GM13976 (cell line): ENCODE measurements around the gene GNAT2.

Source experiments
- DNase-seq: peaks from one replicate; pipeline ENCODE4 v3.0.0; 2012; ENCODE audit warnings: low spot score
- in situ Hi-C: fragments of 300-500 bp; cut with MboI; formaldehyde crosslinking; loops from one replicate; pipeline ENCODE4 v1.12.0; 2022; ENCODE audit warnings: low sequenced_read_pairs, mixed read lengths, inconsistent platforms; ENCODE audit not compliant: unreplicated experiment
- TF ChIP-seq, protein P1 (sequence below): IDR thresholded peaks from 2 replicates; pipeline ENCODE4 v1.5.1; 2012; ENCODE audit warnings: borderline replicate concordance, mild to moderate bottlenecking; ENCODE audit not compliant: insufficient read depth; ENCODE audit errors: extremely low read depth, missing control alignments, control extremely low read depth

Gene GNAT2

GRCh38 chr1:109627692-109628399 is 8.4 kb upstream of the GNAT2 start:
- TF ChIP-seq, protein P1, sequence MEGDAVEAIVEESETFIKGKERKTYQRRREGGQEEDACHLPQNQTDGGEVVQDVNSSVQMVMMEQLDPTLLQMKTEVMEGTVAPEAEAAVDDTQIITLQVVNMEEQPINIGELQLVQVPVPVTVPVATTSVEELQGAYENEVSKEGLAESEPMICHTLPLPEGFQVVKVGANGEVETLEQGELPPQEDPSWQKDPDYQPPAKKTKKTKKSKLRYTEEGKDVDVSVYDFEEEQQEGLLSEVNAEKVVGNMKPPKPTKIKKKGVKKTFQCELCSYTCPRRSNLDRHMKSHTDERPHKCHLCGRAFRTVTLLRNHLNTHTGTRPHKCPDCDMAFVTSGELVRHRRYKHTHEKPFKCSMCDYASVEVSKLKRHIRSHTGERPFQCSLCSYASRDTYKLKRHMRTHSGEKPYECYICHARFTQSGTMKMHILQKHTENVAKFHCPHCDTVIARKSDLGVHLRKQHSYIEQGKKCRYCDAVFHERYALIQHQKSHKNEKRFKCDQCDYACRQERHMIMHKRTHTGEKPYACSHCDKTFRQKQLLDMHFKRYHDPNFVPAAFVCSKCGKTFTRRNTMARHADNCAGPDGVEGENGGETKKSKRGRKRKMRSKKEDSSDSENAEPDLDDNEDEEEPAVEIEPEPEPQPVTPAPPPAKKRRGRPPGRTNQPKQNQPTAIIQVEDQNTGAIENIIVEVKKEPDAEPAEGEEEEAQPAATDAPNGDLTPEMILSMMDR: no peak
- in situ Hi-C loops: no loop called here
- DNase-seq: no peak

DNA sequence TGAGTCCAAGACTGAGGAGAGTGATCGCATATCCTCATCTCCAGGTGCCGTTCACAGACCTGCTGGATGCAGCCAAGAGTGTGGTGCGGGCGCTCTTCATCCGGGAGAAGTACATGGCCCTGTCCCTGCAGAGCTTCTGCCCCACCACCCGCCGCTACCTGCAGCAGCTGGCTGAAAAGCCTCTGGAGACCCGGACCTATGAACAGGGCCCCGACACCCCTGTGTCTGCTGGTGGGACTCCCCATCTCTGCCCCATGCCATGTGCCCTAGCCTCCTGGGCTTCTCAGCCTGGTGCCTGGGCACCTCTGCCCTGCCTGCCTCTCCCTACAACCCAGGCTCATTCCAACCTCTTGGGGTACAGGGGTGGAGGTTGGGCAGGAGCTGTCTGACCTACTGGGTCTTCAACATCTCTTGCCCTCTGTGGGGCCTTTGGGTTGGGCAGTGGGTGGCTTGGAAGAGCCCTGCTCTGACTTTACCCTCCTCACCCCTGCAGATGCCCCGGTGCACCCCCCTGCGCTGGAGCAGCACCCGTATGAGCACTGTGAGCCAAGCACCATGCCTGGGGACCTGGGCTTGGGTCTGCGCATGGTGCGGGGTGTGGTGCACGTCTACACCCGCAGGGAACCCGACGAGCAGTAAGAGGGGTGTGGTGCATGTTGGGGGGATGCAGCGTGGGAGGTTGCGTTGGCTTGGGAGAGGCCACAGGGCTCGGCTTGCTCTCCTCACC is 7.4 kb upstream of the GNAT2 start:
- TF ChIP-seq, protein P1: no peak
- DNase-seq: peak; percentile 26
- in situ Hi-C loops: no loop called here

DNA sequence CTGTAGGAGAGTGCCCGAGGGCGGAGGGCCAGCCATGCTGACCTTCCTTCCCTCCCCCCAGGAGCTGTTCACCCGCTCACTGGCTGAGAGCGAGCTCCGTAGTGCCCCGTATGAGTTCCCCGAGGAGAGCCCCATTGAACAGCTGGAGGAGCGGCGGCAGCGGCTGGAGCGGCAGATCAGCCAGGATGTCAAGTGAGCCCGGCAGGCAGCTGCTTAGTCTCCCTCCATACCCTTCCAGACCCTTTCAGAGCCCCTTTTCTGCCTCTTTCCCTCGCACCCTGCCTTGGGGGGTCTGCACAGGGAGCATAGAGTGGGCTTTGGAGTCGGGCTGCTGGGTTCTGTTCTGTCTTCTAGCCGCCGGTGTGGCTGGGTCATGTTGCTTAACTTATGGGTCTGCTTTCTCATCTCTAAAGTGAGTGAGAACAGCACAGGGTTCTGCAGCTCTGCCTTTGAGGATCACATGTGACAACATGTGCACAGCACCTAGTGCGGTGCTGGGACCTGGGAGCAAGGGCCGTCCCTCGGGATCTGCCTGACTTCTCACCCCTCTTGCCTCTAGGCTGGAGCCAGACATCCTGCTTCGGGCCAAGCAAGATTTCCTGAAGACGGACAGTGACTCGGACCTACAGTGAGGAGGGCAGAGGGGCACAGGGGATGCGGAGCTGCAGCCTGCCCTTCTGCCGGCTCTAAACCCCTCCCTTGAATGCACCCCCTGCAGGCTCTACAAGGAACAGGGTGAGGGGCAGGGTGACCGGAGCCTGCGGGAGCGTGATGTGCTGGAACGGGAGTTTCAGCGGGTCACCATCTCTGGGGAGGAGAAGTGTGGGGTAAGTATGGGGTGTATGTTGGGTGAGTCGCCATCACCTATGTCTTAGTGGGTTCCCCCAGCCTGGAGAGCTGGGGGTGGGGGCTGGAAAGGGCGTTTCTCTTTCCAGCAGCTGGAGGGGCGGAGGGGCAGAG is 6.5 kb upstream of the GNAT2 start:
- in situ Hi-C loops: no loop called here
- TF ChIP-seq, protein P1: no peak
- peak; percentile 21 for DNase-seq

DNA sequence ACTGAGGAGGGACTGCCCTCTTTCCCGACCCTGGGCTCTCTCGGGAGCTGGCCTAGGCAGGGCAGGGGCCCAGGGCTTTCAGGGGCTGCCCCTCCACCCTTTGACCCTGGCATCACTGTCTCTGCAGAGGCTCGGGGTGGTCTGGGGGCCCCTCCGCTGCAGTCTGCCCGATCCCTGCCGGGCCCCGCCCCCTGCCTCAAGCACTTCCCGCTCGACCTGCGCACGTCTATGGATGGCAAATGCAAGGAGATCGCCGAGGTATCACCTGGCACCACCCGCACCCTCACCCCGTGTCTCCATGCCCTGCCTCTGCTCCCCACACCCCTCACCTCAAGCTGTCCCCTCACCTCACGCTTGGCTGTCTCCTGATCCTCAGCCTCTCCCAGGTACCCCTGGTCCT is 5.8 kb upstream of the GNAT2 start:
- in situ Hi-C loops: no loop called here
- TF ChIP-seq, protein P1: no peak
- no peak for DNase-seq

DNA sequence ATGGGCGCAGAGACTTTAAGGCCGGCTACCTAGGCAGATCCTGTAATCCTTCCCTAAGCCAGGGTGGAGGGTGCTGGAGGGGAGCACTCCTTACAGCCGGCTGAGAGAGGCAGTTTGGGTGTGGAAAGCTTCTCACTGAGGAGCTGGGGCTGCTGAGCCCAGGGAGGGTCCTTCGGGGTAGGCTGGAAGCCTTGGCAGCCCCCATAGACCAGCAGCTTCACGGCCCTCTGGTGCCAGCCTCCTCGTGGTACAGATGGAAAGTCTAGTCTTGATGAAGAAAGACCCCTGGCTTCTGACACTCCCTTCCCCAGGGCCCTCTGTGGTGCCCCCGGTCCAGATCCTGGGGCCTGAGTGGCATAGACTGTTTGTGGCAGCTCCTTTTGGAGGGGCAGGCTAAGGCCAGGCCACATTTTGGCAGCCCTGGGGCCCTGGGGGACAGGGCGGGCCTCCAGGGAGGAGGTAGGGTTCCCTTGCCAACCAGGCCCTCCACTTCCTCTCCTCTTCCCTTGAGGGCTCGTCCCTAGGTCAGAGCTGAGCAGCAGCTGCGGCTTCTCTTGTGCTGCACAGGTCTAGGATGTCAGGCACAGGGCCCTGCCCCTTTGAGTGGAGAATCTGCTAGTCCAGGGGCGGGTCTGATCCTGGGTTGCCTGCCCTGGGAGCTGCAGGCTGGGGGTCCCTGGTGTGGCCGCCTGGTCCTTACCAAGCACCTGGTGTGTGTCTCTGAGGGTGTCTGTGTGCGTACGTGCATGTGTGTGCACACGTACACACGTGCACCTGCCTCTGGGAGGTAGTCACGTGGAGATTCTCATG is 5.0 kb upstream of the GNAT2 start:
- in situ Hi-C loops: loop anchor here (5.0 kb wide), 1 partner anchor 77 kb away; the partner anchor contains the start of gene GNAI3
- TF ChIP-seq, protein P1: no peak
- DNase-seq: peak; percentile 53
